HG03039 (cell line): Measurements from ENCODE around the gene SLC7A9.

Experiments
- ATAC-seq: cut with Tn5 transposase; IDR thresholded peaks from one replicate; pipeline ENCODE4 v1.9.1; 2021; ENCODE audit warnings: mild to moderate bottlenecking, moderate library complexity; ENCODE audit not compliant: unreplicated experiment

SLC7A9 gene

GRCh38 chr19:32828643-32829344, 40.8 kb downstream of the SLC7A9 start:
- ATAC-seq, result no peak

- ATAC-seq, result no peak
Measured at GRCh38 chr19:32828139-32828538, 41.4 kb downstream of the SLC7A9 start.

DNA sequence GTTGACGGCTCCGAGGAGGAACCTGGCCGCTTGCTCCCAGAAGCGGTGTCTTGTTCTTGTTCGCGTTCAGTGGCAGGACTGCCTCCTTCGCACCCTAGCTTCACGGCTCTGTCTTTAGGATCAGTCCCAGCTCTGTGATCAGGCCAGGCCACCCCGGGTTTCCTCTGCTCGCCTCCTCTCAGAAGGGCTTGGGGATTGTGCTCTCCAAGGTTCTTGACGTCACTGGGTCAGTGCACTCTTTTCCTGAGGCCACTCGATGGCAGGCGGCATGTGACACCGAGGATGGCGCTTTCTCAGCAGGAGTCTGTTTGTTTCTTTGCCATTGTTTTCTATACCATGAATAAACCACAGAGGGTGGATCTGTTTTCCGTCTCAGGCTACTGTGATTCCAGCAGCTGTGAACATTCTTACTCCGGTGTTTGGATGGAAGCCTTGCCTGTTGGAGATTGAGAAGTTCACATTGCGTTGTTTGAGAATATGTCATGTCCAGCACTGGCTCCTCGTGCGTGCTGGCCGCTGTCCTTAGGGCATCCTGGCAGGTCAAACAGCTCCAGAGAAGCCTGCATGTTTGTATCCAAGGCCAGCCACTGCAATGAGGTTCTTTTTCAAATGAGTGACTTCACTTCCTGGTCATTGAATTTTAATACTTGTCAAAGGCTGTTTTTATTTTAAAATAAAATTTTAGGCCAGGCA, 44.5 kb downstream of the SLC7A9 start:
- ATAC-seq, result no peak

DNA sequence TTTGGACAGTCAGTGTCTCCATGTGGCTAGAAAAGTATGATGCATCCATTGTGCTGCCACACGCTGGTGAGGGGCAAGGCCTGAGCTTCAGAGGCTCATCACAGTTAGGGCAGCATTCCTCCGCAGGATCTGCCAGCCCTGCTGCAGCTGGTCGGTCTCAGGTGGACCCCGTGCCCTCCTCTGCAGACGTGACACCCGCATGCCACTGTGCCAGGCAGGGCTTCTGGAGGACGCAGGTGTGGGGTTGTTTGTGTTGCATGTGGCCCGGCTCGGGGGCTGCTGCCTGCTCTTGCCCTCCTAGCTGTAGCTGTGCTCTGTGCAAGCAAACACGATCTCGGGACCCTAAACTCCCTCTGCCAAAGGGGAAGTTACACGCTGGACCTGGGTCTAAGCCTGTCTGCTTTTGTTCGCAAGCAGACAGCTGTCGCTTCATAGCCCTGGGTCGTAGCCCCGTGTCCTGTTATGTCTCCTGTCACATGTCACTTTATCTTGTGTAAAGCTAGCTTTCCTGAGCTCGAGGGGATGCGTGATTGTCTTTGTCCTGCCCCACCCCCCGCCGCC, 45.3 kb downstream of the SLC7A9 start:
- ATAC-seq, result no peak

DNA sequence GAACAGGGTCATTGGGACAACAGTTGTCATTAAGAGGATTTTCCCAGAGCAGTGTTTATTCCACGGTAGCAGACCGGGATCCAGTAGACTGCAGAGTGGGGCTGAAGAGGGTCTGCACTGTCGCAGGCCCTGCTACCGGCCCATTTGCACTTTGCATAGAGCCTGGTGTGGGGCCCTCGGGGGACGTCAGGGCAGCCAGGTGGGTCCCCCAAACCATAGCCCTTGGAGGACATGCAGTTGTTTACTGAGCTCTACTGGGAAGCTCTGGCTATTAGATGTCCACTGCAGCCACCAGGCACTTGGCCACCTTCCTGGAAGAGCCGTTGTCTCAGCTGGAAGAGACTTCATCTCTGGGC, 45.8 kb downstream of the SLC7A9 start:
- no peak for ATAC-seq

DNA sequence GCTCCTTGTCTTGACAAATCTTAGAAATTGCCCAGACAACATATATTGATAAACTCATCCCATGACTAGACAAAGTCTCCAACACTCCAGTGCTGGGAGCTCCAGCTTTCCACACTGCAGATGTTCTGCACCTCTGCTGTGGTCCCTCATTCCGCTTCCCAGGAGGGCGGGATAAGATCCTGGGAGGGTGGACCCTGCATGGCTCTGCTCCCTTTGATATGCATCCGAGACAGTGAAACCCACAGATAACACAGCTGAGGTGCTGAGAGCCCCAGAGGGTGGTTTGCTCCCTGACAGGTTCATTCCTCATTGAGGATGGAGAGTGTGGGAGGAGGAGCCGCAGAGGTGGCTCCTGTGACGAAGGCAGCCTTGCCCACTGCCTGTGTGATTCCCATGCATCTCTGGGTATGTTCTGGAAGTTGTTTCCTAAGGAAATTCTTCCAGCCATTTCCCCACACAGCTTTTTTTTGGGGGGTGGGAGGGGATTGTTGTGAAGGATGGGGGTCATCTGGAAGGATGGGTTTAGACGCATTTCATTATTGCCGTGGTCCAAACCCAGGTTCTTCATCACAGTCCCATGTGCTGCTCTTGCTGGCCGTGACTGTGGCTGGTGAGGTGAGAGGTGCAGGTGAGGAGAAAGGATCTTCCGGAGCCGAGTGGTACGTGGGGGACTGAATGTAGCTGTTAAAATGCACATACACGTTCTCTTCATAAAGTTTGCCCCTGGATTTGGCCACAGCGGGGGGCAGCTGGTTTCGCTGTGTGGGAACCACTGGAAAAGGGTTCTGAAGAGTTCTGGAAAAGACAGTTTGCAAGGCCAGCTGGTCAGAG, 46.4 kb downstream of the SLC7A9 start:
- no peak for ATAC-seq

DNA sequence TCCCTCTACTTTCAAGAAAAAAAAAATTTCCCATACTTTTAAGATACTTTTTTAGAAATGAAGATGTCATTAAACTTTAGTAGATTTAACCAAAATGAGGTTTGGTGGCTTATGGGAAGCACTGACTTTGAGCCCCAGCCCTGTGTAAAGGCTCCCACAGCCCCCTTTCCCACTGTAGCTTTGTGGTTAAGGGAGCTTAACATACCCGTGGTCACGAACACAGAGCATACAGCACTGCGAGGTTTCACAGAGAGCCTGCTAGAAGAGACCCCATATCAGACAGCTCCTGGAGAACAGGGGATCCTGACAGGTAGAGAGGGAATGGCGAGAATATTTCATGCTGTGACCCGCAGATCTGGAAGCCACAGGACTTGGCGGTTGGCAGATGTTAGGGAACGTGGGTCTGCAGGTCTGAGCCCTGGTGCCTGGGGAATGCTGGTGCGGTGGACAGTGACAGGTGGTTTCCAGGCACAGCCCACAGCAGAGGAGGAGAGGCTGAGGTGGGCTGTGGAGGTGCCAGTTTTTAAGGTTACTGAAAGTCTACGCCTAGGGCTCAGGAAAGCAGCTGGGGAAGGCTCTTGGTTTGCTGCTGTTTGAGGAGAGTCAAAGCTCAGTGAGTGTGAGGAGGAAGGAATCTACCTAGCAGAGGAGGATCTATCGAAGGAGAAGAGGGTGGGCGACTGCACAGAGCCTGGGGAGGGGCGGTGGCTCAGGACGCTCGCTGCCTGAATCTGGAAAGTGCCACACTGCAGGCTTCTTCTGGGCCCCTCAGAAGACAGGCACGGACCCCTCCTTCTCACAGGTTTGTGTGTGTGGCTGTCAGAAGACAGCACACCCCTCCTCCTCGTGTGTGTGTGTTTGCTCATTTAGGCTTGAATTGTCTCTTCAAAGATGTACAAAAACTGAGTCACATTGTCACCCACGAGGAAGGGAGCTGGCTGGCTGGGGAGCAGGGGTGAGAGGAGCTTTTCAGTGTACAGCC, 49.9 kb downstream of the SLC7A9 start:
- ATAC-seq, result no peak

DNA sequence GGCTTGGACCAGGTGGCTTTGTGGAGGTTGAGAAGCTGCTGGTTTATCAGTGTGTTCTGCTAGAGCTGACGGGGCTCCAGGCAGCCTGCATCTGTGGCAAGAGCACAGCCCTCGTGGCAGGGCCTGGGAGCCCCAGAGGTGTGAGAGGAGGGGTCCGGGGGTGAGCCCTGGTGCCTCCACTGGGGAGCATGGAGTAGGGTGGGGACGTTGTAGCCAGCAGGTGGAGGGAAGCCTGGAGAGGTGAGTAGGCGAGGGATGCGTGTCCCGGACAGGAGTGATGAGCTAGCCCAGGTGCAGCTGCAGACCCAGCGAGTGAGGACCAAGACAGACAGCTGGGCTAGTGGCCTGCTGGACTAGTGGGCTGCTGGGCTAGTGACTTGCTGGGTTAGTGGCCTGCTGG, 51.0 kb downstream of the SLC7A9 start:
- no peak for ATAC-seq

DNA sequence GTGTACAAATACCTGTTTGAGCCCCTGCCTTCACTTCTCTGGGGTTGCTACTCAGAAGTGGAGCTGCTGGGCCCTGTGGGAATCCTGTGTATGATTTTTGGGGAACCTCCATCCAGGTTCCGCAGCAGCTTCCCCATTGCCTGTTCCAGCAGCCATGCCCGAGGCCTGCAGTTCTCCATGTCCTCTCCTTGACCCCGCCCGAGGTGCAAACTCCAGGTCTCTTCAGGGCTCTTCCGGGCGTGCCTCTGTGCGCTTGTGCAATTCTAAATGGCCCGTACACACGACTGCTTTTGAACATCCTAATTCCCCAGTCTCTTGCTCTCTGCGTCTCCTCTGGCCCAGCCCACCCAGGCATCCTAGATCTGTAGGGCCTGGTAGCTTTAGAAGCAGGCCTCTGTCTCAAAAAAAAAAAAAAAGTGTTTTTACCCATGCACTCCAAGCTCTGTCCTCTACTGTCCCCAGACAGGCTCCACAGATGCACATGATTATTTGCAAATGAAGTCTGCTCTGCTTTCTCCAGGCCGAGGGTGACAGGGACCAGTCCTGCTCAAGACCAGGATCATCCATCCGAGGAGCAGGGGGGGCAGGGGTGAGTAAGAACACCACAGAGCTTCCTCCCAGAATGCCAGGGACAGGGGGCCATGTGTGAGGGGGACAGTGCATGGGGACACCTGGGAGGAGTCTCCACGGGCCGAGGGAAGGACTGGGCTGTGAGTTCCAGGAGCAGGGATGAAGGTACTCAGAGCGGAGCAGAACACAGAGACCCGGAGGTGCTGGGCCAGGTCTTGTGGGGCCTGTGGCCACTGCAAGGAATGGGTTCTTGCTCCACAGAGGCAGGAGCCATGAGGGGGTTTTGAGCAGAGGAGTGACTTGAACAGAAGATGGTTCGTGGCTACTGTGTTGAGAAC, 51.7 kb downstream of the SLC7A9 start:
- ATAC-seq, result no peak

- ATAC-seq, result no peak
Measured at GRCh38 chr19:32816555-32817099, 52.9 kb downstream of the SLC7A9 start.

DNA sequence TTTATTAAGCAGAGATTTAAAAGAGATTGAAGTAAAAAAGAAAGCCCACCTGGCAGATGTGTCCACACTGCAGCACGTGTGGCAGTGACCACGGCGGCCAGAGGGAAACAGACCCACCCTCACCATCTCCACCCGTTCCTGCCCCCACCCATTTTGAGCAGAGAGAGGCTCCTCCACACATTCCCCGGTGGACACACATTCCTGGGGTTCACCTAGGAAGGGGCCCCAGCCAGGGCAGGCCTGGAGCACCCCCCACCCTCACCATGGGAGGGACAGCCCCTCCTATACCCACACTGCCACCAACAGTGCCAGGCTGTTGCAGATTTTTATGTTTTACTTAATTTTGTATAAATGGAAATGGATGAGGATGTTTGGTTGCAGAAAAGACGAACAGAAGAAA, 54.9 kb downstream of the SLC7A9 start:
- no peak for ATAC-seq

GRCh38 chr19:32813862-32814425, 55.6 kb downstream of the SLC7A9 start:
- ATAC-seq, result no peak

GRCh38 chr19:32812571-32812970, 57.0 kb downstream of the SLC7A9 start:
- no peak for ATAC-seq

GRCh38 chr19:32812036-32812435, 57.5 kb downstream of the SLC7A9 start:
- ATAC-seq, result no peak

GRCh38 chr19:32811151-32811550, 58.4 kb downstream of the SLC7A9 start:
- no peak for ATAC-seq

DNA sequence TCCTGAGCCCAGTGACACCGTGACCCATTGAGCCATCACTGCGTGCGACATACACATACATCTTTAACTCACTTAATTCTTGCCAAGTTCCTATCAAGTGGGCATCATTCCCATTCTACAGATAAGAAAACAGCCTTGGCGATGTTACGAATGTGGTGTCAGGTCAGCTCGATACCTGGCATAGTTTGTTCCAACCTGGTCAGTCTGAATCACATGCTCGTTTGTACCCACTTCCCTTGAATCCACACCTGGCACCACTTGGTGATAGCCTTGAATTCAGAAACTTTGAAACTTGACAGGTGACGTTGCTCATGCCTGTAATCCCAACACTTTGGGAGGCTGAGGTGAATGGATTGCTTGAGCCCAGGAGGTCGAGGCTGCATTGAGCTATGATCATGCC, 59.1 kb downstream of the SLC7A9 start:
- ATAC-seq, result no peak

GRCh38 chr19:32809754-32810153, 59.8 kb downstream of the SLC7A9 start:
- no peak for ATAC-seq

DNA sequence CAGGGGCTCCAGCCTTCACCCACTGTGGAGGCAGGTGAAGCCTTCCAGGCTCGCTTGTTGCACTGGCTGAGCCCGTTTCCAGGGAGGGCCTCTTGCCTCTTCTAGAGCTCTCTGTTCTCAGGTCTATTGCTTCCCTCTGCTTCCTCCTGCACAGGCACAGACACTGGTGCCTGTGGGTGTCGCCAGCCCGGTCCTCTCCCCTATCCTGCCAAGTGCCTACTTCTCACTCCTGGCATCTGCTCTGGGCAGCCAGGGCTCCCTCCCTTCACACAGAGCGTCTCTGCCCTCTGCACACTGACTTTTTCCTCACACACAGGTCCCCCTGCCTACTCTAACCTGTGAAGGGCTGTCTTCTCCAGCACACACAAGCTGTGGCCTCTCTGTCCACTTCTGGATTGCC, 60.3 kb downstream of the SLC7A9 start:
- ATAC-seq, result no peak

GRCh38 chr19:32808236-32808635, 61.3 kb downstream of the SLC7A9 start:
- ATAC-seq, result no peak
